ENCODE results near the gene ARMC9. TPM values are rescaled to one million over a fixed set of nuclear protein-coding genes. Genes with fewer than 3 reads are reported as not detected.

Gene ARMC9
- total and polyA plus RNA-seq, 2 of the 13 experiments (the other 11 are each of a cell fraction or from before 2014, with no cell fraction given), result 9.1 to 12.8 TPM

DNA sequence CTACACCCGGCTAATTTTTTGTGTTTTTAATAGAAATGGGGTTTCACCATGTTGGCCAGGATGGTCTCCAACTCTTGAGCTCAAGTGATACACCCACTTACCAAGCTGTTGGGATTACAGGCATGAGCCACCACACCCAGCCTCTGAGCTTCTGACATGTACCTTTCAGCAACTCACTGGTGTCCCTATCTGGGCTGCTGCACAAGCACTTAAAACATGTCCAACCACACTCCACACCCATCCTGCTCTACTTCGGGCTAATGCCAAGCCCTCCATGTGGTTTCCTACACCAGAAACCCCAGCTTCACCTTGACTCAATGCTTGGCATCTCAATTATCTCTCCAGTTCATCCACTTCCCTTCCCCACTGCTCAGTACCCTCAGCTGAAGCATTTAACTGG lies 22.4 kb upstream of the ARMC9 start (continued):
- TF ChIP-seq, protein P1, sequence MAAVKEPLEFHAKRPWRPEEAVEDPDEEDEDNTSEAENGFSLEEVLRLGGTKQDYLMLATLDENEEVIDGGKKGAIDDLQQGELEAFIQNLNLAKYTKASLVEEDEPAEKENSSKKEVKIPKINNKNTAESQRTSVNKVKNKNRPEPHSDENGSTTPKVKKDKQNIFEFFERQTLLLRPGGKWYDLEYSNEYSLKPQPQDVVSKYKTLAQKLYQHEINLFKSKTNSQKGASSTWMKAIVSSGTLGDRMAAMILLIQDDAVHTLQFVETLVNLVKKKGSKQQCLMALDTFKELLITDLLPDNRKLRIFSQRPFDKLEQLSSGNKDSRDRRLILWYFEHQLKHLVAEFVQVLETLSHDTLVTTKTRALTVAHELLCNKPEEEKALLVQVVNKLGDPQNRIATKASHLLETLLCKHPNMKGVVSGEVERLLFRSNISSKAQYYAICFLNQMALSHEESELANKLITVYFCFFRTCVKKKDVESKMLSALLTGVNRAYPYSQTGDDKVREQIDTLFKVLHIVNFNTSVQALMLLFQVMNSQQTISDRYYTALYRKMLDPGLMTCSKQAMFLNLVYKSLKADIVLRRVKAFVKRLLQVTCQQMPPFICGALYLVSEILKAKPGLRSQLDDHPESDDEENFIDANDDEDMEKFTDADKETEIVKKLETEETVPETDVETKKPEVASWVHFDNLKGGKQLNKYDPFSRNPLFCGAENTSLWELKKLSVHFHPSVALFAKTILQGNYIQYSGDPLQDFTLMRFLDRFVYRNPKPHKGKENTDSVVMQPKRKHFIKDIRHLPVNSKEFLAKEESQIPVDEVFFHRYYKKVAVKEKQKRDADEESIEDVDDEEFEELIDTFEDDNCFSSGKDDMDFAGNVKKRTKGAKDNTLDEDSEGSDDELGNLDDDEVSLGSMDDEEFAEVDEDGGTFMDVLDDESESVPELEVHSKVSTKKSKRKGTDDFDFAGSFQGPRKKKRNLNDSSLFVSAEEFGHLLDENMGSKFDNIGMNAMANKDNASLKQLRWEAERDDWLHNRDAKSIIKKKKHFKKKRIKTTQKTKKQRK (IDR thresholded peaks at IDR 0.05; ENCODE audit: low read length), result no peak
- TF ChIP-seq, protein P2, sequence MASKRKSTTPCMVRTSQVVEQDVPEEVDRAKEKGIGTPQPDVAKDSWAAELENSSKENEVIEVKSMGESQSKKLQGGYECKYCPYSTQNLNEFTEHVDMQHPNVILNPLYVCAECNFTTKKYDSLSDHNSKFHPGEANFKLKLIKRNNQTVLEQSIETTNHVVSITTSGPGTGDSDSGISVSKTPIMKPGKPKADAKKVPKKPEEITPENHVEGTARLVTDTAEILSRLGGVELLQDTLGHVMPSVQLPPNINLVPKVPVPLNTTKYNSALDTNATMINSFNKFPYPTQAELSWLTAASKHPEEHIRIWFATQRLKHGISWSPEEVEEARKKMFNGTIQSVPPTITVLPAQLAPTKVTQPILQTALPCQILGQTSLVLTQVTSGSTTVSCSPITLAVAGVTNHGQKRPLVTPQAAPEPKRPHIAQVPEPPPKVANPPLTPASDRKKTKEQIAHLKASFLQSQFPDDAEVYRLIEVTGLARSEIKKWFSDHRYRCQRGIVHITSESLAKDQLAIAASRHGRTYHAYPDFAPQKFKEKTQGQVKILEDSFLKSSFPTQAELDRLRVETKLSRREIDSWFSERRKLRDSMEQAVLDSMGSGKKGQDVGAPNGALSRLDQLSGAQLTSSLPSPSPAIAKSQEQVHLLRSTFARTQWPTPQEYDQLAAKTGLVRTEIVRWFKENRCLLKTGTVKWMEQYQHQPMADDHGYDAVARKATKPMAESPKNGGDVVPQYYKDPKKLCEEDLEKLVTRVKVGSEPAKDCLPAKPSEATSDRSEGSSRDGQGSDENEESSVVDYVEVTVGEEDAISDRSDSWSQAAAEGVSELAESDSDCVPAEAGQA (IDR thresholded peaks at IDR 0.05; ENCODE audit: low read depth), result no peak
- TF ChIP-seq, protein P2 (CRISPR knock-in tag; IDR thresholded peaks at IDR 0.05; ENCODE audit: borderline replicate concordance), result no peak
- TF ChIP-seq MIER2 (CRISPR knock-in tag; IDR thresholded peaks at IDR 0.05), result no peak

Measured in HepG2 (cell line).